Activated CD8-positive, alpha-beta T cell treated with anti-CD3 and anti-CD28 coated beads for 36 hours (primary cell): ENCODE results near the gene SLC9A9. TPM values are rescaled to one million over a fixed set of nuclear protein-coding genes. Genes with fewer than 3 reads are reported as not detected.

Experiments
- ATAC-seq: fragments of 200-7000 bp; cut with Tn5 transposase; one replicate; pipeline ENCODE4 v1.10.0; 2021; ENCODE audit warnings: mild to moderate bottlenecking, moderate library complexity
- CTCF ChIA-PET: fragments of 350-600 bp; sonication (Branson Sonifier 250); formaldehyde crosslinking; loops from one replicate; lab custom pipeline; 2021; ENCODE audit warnings: antibody characterized with exemption; lab: Charles Lee
- POLR2A ChIA-PET: fragments of 350-600 bp; sonication (Branson Sonifier 250); formaldehyde crosslinking; loops from one replicate; lab custom pipeline; 2021; ENCODE audit warnings: antibody characterized with exemption; lab: Charles Lee
- DNase-seq: peaks from one replicate; pipeline ENCODE4 v3.0.0-alpha.2; 2020
- H3K27ac Mint-ChIP-seq: one replicate; pipeline ENCODE4 v1.8.0; 2021; ENCODE audit warnings: mild to moderate bottlenecking, mixed read lengths
- H3K27me3 Mint-ChIP-seq: one replicate; pipeline ENCODE4 v1.8.0; 2021; ENCODE audit warnings: mixed read lengths
- H3K36me3 Mint-ChIP-seq: one replicate; pipeline ENCODE4 v1.8.0; 2021; ENCODE audit warnings: low read depth, mixed read lengths
- H3K4me1 Mint-ChIP-seq: one replicate; pipeline ENCODE4 v1.8.0; 2021; ENCODE audit warnings: low read depth, mixed read lengths
- H3K4me3 Mint-ChIP-seq: one replicate; pipeline ENCODE4 v1.8.0; 2021; ENCODE audit warnings: mild to moderate bottlenecking, moderate library complexity, mixed read lengths
- H3K9me3 Mint-ChIP-seq: one replicate; pipeline ENCODE4 v1.8.0; 2021; ENCODE audit warnings: mixed read lengths
- intact Hi-C: fragments of 100-400 bp; cut with micrococcal nuclease; formaldehyde crosslinking; loops from one replicate; pipeline ENCODE4 v1.10.0; 2022
- total RNA-seq, 2 experiments: library from RNA; stranded (reverse); gene quantifications; one replicate each; pipeline ENCODE4 v1.2.3, GENCODE V29; 2021
- TF ChIP-seq, protein P1 (sequence below): fragments of 200-600 bp; IDR thresholded peaks from one replicate; pipeline ENCODE4 v1.8.0; 2022; ENCODE audit warnings: antibody characterized with exemption, mild to moderate bottlenecking

SLC9A9 gene
- total RNA-seq, 2 experiments from 2014 or later, result 1.9 to 2.2 TPM

- H3K36me3 Mint-ChIP-seq, result no peaks in the 10 kb centered on the region
- DNase-seq (no peak), ATAC-seq (peak; percentile 62)
- H3K27ac Mint-ChIP-seq, result peak overlapping the region; percentile 47
- ChIA-PET POLR2A (no interaction called here), CTCF (no interaction called here)
- no peaks in the 10 kb centered on the region for H3K9me3 Mint-ChIP-seq
- no peak overlapping the region for H3K4me3 Mint-ChIP-seq
- peaks cover 29% of the 10 kb centered on the region for H3K4me1 Mint-ChIP-seq
- TF ChIP-seq, protein P1, sequence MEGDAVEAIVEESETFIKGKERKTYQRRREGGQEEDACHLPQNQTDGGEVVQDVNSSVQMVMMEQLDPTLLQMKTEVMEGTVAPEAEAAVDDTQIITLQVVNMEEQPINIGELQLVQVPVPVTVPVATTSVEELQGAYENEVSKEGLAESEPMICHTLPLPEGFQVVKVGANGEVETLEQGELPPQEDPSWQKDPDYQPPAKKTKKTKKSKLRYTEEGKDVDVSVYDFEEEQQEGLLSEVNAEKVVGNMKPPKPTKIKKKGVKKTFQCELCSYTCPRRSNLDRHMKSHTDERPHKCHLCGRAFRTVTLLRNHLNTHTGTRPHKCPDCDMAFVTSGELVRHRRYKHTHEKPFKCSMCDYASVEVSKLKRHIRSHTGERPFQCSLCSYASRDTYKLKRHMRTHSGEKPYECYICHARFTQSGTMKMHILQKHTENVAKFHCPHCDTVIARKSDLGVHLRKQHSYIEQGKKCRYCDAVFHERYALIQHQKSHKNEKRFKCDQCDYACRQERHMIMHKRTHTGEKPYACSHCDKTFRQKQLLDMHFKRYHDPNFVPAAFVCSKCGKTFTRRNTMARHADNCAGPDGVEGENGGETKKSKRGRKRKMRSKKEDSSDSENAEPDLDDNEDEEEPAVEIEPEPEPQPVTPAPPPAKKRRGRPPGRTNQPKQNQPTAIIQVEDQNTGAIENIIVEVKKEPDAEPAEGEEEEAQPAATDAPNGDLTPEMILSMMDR, result no peak
- intact Hi-C loops, result no loop called here
- H3K27me3 Mint-ChIP-seq, result no peaks in the 10 kb centered on the region
Measured at GRCh38 chr3:143295201-143296080, 552.8 kb downstream of the SLC9A9 start.

DNA sequence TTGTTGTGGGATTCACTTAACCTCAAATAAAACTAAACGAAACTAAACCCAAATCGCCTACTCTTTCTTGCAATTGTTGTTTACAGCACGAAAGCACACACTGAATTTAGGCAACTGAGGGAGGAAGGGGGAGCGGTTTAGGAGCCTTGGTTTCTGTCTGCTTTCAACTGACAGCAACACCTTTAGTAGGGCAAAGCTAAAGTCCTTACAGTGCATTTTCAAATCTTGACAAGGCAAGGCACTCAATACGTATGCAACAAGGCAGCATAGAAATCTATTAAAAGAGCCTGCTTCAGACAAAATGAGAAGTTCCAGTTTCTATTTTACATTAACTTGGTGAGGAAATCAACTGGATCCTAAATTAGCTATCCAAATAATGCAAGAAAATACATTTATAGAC, 554.1 kb downstream of the SLC9A9 start:
- Mint-ChIP-seq H3K27ac (no peak overlapping the region), H3K4me3 (no peak overlapping the region), H3K9me3 (no peaks in the 10 kb centered on the region), H3K27me3 (no peaks in the 10 kb centered on the region), H3K36me3 (no peaks in the 10 kb centered on the region), H3K4me1 (peaks cover 28% of the 10 kb centered on the region)
- DNase-seq, result peak; percentile 18
- CTCF ChIA-PET, result interaction anchor here (1.1 to 1.5 kb wide), 3 partner anchors 14 to 173 kb away, joined by 3 read pairs; no protein-coding TSS in a partner anchor
- intact Hi-C loops, result no loop called here
- TF ChIP-seq, protein P1, result no peak
- peak; percentile 55 for ATAC-seq
- POLR2A ChIA-PET, result no interaction called here

DNA sequence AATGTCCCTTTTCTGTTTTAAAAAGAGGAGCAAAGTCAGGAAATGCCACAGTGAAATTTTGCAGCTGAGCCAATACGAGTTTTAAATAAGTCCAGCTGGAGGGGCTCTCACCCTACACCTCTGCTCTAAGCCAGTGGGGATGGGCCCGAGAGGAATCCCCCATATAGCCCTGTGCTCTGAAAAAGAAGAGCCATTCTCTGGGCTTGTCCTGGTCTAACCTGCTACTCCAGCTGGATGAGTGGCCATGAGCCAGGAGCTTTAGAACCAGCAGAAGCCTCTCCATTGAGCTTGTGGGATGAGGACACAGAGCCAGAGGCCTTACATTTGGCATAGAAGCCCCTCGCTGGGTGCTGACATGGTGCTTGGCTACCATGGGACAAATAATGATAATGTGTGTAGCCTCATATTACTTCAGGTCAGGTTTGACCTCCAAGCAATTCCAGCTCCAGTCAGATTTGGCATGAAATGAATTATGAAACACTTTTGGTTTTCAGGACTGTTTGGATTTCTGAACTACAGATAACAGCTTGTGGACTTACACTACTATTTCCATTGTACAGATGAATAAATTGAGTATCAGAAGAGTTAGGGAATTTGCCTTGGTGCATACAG, 556.3 kb downstream of the SLC9A9 start:
- H3K4me1 Mint-ChIP-seq, result peaks cover 21% of the 10 kb centered on the region
- CTCF ChIA-PET, result interaction anchor here (0.8 to 1.7 kb wide), 2 partner anchors 10 to 23 kb away, joined by 3 to 4 read pairs; no protein-coding TSS in a partner anchor
- no peak for DNase-seq

GRCh38 chr3:143288944-143289343, 559.3 kb downstream of the SLC9A9 start:
- DNase-seq, result no peak
- Mint-ChIP-seq H3K27me3 (no peaks in the 10 kb centered on the region), H3K4me1 (peaks cover 8% of the 10 kb centered on the region), H3K36me3 (no peaks in the 10 kb centered on the region), H3K4me3 (no peak overlapping the region), H3K27ac (no peak overlapping the region), H3K9me3 (no peaks in the 10 kb centered on the region)
- intact Hi-C loops, result loop anchor here (10.0 kb wide), 1 partner anchor 164 kb away; no protein-coding TSS in a partner anchor
- TF ChIP-seq, protein P1, result no peak
- POLR2A ChIA-PET, result no interaction called here
- ATAC-seq, result no peak
- CTCF ChIA-PET, result interaction anchor here (0.8 to 1.1 kb wide), 3 partner anchors 14 to 168 kb away, joined by 3 read pairs; no protein-coding TSS in a partner anchor

More for the DNA sequence above, 556.3 kb downstream of the SLC9A9 start:
- TF ChIP-seq, protein P1, result no peak
- no peak for ATAC-seq
- intact Hi-C loops, result no loop called here
- H3K9me3 Mint-ChIP-seq, result no peaks in the 10 kb centered on the region
- H3K4me3 Mint-ChIP-seq, result no peak overlapping the region
- no peaks in the 10 kb centered on the region for H3K27me3 Mint-ChIP-seq
- H3K36me3 Mint-ChIP-seq, result no peaks in the 10 kb centered on the region
- POLR2A ChIA-PET, result no interaction called here
- H3K27ac Mint-ChIP-seq, result no peak overlapping the region
